Measurements from ENCODE around the gene ANKRD17. TPM values are rescaled to one million over a fixed set of nuclear protein-coding genes. Genes with fewer than 3 reads are reported as not detected.

Gene ANKRD17
- total RNA-seq, 1 donor from 2014 or later: 67.3 TPM

GRCh38 chr4:73087871-73088270, 170.7 kb downstream of the ANKRD17 start:
- no peak overlapping the region for H3K27ac Mint-ChIP-seq
- Histone ChIP-seq H2AFZ (replicated peaks) (no peak overlapping the region), H3K79me2 (ENCODE audit: low read depth) (peaks cover 34% of the 10 kb centered on the region), H4K20me1 (ENCODE audit: low read depth) (no peaks in the 10 kb centered on the region), H3K27ac (no peak overlapping the region), H3K9me3 (ENCODE audit: low read depth) (no peaks in the 10 kb centered on the region), H3K4me3 (no peak overlapping the region), H3K27me3 (no peaks in the 10 kb centered on the region), H3K4me2 (no peak overlapping the region), H3K9ac (no peak overlapping the region), H3K36me3 (peaks cover 13% of the 10 kb centered on the region), H3K4me1 (no peaks in the 10 kb centered on the region), H3F3A (ENCODE audit: low read depth) (no peaks in the 10 kb centered on the region)
- peaks cover 23% of the 10 kb centered on the region for H3K36me3 Mint-ChIP-seq
- no peaks in the 10 kb centered on the region for H3K27me3 Mint-ChIP-seq (ENCODE audit: insufficient read depth, low read depth)
- no peaks in the 10 kb centered on the region for H3K9me3 Mint-ChIP-seq
- TF ChIP-seq, protein P1, sequence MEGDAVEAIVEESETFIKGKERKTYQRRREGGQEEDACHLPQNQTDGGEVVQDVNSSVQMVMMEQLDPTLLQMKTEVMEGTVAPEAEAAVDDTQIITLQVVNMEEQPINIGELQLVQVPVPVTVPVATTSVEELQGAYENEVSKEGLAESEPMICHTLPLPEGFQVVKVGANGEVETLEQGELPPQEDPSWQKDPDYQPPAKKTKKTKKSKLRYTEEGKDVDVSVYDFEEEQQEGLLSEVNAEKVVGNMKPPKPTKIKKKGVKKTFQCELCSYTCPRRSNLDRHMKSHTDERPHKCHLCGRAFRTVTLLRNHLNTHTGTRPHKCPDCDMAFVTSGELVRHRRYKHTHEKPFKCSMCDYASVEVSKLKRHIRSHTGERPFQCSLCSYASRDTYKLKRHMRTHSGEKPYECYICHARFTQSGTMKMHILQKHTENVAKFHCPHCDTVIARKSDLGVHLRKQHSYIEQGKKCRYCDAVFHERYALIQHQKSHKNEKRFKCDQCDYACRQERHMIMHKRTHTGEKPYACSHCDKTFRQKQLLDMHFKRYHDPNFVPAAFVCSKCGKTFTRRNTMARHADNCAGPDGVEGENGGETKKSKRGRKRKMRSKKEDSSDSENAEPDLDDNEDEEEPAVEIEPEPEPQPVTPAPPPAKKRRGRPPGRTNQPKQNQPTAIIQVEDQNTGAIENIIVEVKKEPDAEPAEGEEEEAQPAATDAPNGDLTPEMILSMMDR (IDR thresholded peaks at IDR 0.05): no peak
- TF ChIP-seq EZH2 (IDR thresholded peaks at IDR 0.05) (no peak), EZH2phosphoT487 (IDR thresholded peaks at IDR 0.05) (no peak)
- H3K4me3 Mint-ChIP-seq: no peak overlapping the region
- no peak for DNase-seq (ENCODE audit: low spot score)
- no peaks in the 10 kb centered on the region for H3K4me1 Mint-ChIP-seq

GRCh38 chr4:73086095-73086868, 172.3 kb downstream of the ANKRD17 start:
- H4K20me1 ChIP-seq (ENCODE audit: low read depth): no peaks in the 10 kb centered on the region
- Mint-ChIP-seq H3K9me3 (no peaks in the 10 kb centered on the region), H3K4me1 (no peaks in the 10 kb centered on the region), H3K4me3 (no peak overlapping the region), H3K27me3 (ENCODE audit: insufficient read depth, low read depth) (no peaks in the 10 kb centered on the region), H3K36me3 (peaks cover 20% of the 10 kb centered on the region), H3K27ac (no peak overlapping the region)
- DNase-seq (ENCODE audit: low spot score): no peak
- H3K36me3 ChIP-seq: peaks cover 10% of the 10 kb centered on the region
- H3K4me1 ChIP-seq: no peaks in the 10 kb centered on the region
- H3K9ac ChIP-seq: no peak overlapping the region
- H3F3A ChIP-seq (ENCODE audit: low read depth): no peaks in the 10 kb centered on the region
- H3K9me3 ChIP-seq (ENCODE audit: low read depth): no peaks in the 10 kb centered on the region
- TF ChIP-seq, protein P1 (IDR thresholded peaks at IDR 0.05): no peak
- TF ChIP-seq EZH2 (IDR thresholded peaks at IDR 0.05): no peak
- TF ChIP-seq EZH2phosphoT487 (IDR thresholded peaks at IDR 0.05): no peak
- H2AFZ ChIP-seq (replicated peaks): no peak overlapping the region
- no peak overlapping the region for H3K4me3 ChIP-seq
- peaks cover 35% of the 10 kb centered on the region for H3K79me2 ChIP-seq (ENCODE audit: low read depth)
- H3K27me3 ChIP-seq: no peaks in the 10 kb centered on the region
- H3K27ac ChIP-seq: no peak overlapping the region
- no peak overlapping the region for H3K4me2 ChIP-seq

DNA sequence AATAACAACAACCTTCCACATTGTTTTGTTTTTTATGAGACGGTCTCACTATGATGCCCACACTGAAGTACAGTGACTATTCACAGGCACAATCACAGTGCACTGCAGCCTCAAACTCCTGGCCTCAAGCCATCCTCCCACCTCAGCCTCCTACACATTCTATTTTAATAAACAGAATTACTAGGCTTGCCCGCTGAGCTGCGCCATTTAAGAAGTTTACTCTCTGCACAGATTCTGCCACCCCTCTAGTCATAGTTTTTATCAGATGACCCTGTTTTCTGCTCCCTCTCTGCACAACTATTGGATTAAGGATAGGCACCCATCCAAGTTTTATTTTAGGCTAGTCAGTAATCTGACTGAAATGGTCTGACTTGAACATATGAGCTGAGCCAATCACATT, 177.8 kb downstream of the ANKRD17 start:
- Mint-ChIP-seq H3K27me3 (ENCODE audit: insufficient read depth, low read depth) (no peaks in the 10 kb centered on the region), H3K9me3 (no peaks in the 10 kb centered on the region), H3K27ac (no peak overlapping the region), H3K4me3 (no peak overlapping the region), H3K36me3 (peaks cover 30% of the 10 kb centered on the region), H3K4me1 (no peaks in the 10 kb centered on the region)
- H3K9ac ChIP-seq: no peak overlapping the region
- H4K20me1 ChIP-seq (ENCODE audit: low read depth): peaks cover 8% of the 10 kb centered on the region
- peaks cover 5% of the 10 kb centered on the region for H3F3A ChIP-seq (ENCODE audit: low read depth)
- H3K9me3 ChIP-seq (ENCODE audit: low read depth): no peaks in the 10 kb centered on the region
- no peaks in the 10 kb centered on the region for H3K27me3 ChIP-seq
- no peak overlapping the region for H3K4me2 ChIP-seq
- peaks cover 35% of the 10 kb centered on the region for H3K36me3 ChIP-seq
- no peak overlapping the region for H3K4me3 ChIP-seq
- H3K27ac ChIP-seq: no peak overlapping the region
- no peak overlapping the region for H2AFZ ChIP-seq (replicated peaks)
- TF ChIP-seq, protein P1 (IDR thresholded peaks at IDR 0.05): no peak
- TF ChIP-seq EZH2 (IDR thresholded peaks at IDR 0.05) (no peak), EZH2phosphoT487 (IDR thresholded peaks at IDR 0.05) (no peak)
- peaks cover 8% of the 10 kb centered on the region for H3K79me2 ChIP-seq (ENCODE audit: low read depth)
- no peak for DNase-seq (ENCODE audit: low spot score)
- no peaks in the 10 kb centered on the region for H3K4me1 ChIP-seq

All from neural progenitor cell (in vitro differentiated cells).